Stimulated activated CD8-positive, alpha-beta memory T cell treated with anti-CD3 and anti-CD28 coated beads, Interleukin-15, amount 100 ng/mL, for 4 hours (primary cell): ENCODE measurements around the gene MRPS34.
"Not testable (repeated sequence)": the region's sequence is repeated elsewhere in the genome, so short reads cannot be mapped to it uniquely, and the experiment has no call there.

ENCODE experiments used
- DNase-seq, 2 donors: peaks; one replicate each; pipeline ENCODE4 v3.0.0-alpha.2; 2020; ENCODE audit warnings: low read depth in 2 of 2

The MRPS34 gene

DNA sequence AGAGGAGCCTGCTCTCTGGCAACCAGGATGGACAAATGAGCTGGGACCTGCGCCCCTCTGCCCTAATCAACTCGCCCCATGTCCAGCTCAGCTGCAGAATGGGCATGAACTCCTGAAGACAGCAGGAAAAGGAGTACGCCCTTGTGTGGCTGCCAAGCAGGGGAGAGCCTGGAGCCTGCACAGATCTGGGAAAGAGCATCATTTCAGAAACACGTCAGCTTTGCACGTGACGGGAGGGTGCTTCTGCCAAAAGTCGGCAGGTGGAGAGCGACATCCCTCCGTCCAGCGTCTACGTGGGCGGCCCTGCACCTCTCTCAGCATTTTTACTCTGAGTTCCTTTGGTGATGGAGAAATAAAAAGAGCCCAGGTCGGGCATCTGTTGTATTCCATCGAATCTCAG is 20.1 kb downstream of the MRPS34 start:
- no peak for DNase-seq

- no peak for DNase-seq
Observed at GRCh38 chr16:1751946-1752345, 21.0 kb downstream of the MRPS34 start.

DNA sequence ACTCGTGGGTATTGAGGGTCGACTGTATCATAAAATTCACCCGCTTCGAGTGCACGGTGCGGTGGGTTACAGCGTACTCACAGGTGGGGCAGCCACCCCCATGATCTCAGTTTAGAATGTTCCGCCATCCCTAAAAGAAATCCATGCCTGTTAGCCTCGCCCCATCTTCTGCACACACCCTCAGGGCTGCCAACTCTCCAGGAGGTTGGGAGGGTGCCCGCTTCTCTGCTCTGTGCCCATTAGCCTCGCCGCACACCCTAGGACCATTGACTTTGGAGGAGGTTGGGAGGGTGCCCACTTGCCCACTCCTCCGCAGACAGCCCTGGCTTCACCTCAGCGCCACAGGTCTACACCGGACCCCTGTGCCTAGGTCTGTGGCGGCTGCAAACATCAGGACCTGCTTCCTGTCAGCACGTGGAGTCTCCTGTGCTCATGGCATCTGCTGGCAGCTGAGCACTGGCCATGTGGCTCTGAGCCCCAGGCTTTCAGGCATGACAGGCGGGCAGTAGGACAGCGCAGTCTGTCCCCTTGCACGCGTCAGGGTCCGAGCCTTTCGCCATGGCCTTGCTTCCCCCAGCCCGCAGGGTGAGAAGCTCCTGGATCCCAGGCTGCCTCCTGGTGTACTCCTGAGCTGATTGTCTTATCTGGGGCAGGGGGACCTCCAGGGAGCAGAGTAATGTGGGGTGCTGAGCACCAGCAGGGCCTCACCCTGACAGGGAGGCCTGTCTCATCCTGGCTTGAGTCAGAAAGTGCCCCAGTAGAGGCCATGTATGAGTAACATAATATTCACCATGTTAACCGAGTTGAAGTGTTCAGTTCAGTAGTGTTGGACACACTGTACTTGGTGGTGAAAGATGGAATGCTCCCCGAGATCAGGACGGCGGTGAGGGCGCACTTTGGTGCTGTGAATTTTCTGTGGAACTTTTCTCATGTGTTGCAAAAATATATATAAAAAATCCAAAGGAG is 23.5 kb downstream of the MRPS34 start:
- no peak for DNase-seq

DNA sequence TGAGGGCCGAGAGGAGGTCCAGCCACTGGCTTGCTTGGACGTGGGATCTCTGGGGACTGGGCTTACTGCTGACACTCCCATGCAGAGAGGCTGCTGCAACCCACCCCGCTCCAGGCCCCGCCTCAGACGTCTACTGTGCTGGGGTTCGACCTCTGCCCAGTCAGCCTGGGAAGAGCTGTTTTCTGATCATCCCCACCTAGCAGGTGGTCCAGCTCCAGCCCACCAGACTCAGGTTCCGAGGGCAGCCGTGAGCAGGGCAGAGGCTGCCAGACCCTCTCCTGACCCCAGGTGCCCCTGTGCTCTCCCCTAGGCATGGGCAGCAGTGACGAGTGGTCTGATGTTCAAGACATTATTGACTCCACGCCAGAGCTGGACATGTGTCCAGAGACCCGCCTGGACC is 25.0 kb downstream of the MRPS34 start:
- DNase-seq = no peak

- no peak for DNase-seq
Observed at GRCh38 chr16:1746693-1747195, 26.2 kb downstream of the MRPS34 start.

- no peak for DNase-seq
Observed at GRCh38 chr16:1745900-1746692, 26.8 kb downstream of the MRPS34 start.

DNA sequence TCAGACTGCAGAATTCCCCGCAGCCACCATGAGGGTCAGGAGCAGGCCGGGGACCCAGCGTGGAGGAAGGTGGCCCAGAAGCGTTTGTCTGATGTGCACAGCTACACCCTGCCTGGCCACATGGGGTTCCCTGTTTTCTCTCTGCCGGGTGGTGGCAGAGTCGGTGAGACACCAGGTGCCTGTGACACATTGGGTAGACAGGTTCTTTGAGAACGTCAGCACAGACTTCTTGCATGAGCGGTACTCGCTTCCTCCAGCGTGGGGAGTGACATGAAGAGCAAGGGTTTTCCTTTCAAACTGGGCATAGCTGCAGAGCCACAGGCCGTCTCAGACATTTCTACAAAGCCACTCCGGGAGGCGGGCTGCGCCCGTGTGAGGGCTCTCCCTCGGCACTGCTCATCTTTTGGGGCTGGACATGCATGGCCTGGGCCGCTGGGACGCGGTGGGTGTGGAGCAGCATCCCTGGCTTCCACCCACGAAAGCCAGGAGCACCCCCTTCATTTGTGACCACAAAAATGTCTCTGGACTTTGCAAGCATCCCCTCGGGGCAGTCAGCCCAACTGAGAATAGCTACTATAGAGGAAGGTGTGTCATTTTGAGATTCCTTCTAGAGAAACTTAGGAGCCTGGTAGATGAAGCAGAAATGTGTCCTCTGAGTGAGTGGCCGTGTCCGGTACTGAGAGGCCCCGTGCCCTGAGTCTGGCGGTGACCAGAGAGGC is 27.6 kb downstream of the MRPS34 start:
- no peak for DNase-seq

GRCh38 chr16:1744338-1744840 is 28.5 kb downstream of the MRPS34 start:
- DNase-seq = no peak

- DNase-seq = no peak
Observed at GRCh38 chr16:1743376-1744337, 29.3 kb downstream of the MRPS34 start.

- no peak for DNase-seq
Observed at GRCh38 chr16:1741553-1742165, 31.3 kb downstream of the MRPS34 start.

DNA sequence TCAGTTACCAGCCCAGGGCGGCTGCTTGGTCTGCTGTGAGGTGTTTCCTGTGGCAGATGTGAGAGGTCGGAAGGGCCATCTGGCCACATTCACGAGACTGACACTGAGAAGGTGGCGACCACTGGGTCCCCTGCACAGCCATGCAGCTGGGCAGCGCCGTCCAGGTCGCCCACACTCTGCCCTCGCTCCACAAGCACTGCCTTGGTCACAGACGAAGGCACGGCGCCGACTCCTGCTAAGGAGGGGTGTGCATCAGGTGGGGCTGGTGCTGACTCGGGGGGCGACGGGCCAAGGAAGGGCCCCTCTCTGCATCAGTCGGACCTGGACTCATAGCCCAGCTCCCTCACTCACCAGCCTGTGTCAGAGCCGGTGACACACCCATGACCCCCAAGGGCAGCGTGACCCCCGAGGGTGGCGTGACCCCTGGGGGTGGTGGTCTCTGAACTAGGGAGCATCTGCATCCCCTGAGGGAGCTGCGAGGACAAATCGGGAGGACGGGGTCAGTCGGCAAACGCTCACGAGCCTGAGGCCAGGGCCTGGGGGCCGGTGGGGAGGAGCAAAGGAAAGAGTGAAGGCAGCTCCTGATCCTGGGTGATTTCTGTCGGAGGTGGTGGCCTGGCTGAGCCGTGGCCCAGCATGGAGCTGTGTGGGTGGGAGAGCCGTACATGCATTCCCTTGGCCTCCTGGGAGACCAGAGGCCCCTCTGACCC is 32.0 kb downstream of the MRPS34 start:
- no peak for DNase-seq

- DNase-seq = no peak
Observed at GRCh38 chr16:1740234-1740633, 32.7 kb downstream of the MRPS34 start.

GRCh38 chr16:1734816-1735215 is 38.1 kb downstream of the MRPS34 start:
- DNase-seq = no peak

- DNase-seq = no peak
Observed at GRCh38 chr16:1734123-1734522, 38.8 kb downstream of the MRPS34 start.

- DNase-seq = not testable (repeated sequence)
Observed at GRCh38 chr16:1732551-1732987, 40.4 kb downstream of the MRPS34 start.

DNA sequence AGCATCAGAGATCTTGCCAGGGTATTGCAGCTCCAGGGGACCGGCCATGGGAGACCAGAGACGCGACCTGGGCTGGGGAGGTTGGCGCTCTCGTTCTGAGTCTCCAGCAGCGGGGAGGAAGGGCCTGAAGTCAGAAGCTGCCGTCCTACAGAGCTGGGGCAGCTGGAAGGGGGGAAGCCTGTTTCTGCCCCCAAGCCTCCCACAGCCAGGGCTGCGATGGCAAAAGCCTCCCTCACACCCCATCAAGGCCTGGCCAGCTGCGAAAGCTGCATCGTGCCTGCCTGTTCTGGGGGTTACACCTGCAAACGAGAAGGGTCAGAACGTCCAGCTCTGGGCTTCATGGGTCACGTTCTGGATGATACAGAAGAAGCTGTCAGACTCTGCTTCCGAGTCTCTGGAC is 40.9 kb downstream of the MRPS34 start:
- DNase-seq = no peak

DNA sequence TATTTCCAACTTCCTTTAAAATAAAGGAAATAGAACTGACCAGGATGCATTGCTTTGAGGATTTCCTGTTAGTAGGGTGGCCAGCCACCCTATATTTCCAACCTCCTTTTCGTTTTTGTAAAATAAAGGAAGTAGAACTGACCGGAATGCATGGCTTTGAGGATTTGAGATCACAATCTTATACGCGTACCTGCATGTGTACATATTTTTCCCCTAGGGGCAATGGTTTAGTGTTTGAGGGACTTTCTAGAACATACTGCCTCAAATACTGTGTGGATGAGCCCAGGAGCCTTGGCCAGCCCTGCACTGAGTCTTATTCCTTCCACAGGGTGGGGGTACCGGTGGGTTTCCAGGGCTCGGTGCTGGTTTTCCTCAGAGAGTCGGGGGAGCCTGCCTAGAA is 41.3 kb downstream of the MRPS34 start:
- no peak for DNase-seq

GRCh38 chr16:1731073-1731472 is 41.9 kb downstream of the MRPS34 start:
- DNase-seq = no peak

- no peak for DNase-seq
Observed at GRCh38 chr16:1729445-1729844, 43.5 kb downstream of the MRPS34 start.
